AG10803 (cell line): ENCODE results near the gene TRIM17.
A peak's percentile ranks its signal among the peaks of the same experiment; 100 is the strongest.

Experiments used
- DNase-seq: peaks from one replicate; pipeline ENCODE4 v3.0.0; 2010; ENCODE audit warnings: low read depth
- H3K4me3 ChIP-seq: 2 replicates; pipeline ENCODE4 v1.5.1; 2011; ENCODE audit warnings: mild to moderate bottlenecking, low read length, control low read depth
- TF ChIP-seq, protein P1 (sequence below): conservative IDR thresholded peaks from 2 replicates; pipeline ENCODE4 v1.5.1; 2011; ENCODE audit warnings: mild to moderate bottlenecking, low read length, control low read depth, inconsistent platforms

The TRIM17 gene

DNA sequence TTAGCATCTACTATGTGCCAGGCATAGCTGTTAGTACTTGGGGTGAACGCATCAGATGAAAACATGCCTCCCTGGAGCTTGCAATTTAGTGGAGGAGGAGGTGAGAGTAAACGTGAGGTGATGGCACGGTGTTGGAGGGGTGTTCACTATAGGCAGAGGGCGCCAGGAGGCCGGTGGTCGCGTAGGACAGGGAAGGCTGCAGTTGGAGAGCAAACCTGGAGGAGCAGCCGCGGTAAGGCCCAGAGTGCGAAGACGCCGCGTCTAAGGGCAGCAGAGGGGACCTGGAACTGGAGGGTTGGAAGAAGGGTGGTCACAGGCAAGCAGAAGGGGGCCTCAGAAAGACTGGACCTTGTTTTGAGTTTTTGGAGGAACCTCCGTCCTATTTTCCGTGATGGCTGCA, 30.2 kb upstream of the TRIM17 start:
- no peak for DNase-seq
- H3K4me3 ChIP-seq = no peak overlapping the region
- TF ChIP-seq, protein P1, sequence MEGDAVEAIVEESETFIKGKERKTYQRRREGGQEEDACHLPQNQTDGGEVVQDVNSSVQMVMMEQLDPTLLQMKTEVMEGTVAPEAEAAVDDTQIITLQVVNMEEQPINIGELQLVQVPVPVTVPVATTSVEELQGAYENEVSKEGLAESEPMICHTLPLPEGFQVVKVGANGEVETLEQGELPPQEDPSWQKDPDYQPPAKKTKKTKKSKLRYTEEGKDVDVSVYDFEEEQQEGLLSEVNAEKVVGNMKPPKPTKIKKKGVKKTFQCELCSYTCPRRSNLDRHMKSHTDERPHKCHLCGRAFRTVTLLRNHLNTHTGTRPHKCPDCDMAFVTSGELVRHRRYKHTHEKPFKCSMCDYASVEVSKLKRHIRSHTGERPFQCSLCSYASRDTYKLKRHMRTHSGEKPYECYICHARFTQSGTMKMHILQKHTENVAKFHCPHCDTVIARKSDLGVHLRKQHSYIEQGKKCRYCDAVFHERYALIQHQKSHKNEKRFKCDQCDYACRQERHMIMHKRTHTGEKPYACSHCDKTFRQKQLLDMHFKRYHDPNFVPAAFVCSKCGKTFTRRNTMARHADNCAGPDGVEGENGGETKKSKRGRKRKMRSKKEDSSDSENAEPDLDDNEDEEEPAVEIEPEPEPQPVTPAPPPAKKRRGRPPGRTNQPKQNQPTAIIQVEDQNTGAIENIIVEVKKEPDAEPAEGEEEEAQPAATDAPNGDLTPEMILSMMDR = no peak

GRCh38 chr1:228445843-228446650, 29.4 kb upstream of the TRIM17 start:
- TF ChIP-seq, protein P1 = no peak
- peak overlapping the region; percentile 53 for H3K4me3 ChIP-seq
- peak; percentile 43 for DNase-seq

GRCh38 chr1:228445490-228445842, 28.8 kb upstream of the TRIM17 start:
- TF ChIP-seq, protein P1 = no peak
- DNase-seq = no peak
- peak overlapping the region; percentile 53 for H3K4me3 ChIP-seq

GRCh38 chr1:228443395-228443794, 26.7 kb upstream of the TRIM17 start:
- no peak for DNase-seq
- no peak overlapping the region for H3K4me3 ChIP-seq
- TF ChIP-seq, protein P1 = no peak

DNA sequence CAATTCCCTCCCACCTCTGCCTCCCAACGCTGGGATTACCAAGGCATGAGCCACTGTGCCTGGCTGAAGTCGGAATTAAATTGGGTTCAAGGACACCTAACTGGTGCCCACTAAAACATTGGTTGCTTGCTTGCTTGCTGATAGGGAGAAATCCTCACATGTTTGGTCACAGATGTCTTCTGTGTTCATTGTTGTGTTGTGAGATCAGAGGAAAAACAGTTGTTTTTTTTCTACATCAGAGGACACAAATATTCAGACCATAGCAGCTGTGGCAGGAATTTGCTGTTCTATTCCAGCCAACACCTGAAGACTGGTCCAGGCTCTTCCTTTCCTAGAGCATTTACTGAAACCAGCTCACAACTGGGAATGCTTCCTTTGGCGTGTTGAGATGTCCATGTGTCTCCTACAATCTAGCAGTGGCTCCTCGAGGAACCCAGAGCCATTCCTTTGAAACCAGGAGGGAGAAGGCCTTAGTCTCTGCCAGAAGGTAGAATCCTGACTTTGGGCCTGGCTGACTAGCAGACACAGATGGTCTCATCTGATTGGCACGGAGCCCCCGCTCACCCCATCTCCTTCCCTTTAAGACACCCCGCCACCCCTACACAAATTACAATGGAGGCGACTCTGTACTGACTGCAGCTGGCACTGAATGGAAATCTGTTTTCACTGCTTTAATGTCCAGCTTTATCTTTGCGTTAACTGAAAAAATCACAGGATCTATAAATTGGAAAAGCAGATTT, 24.3 kb upstream of the TRIM17 start:
- TF ChIP-seq, protein P1 = no peak
- no peak for DNase-seq
- no peak overlapping the region for H3K4me3 ChIP-seq

DNA sequence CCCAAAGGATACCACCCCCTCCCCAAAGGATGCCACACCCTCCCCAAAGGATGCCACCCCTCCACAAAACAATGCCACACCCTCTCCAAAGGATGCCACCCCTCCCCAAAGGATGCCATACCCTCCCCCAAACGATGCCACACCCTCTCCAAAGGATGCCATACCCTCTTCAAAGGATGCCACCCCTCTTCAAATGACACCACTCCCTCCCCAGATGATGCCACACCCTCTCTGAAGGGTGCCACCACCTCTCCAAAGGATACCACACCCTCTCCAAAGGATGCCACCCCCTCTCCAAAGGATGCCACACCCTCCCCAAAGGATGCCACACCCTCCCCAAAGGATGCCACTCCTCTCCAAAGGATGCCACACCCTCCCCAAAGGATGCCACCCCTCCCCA, 21.6 kb upstream of the TRIM17 start:
- no peak overlapping the region for H3K4me3 ChIP-seq
- DNase-seq = no peak
- TF ChIP-seq, protein P1 = no peak

GRCh38 chr1:228437424-228437962, 20.8 kb upstream of the TRIM17 start:
- no peak overlapping the region for H3K4me3 ChIP-seq
- TF ChIP-seq, protein P1 = no peak
- DNase-seq = no peak
